GM12878 (cell line): ENCODE data around the gene JAKMIP1. TPM values are rescaled to one million over a fixed set of nuclear protein-coding genes. Genes with fewer than 3 reads are reported as not detected.

Experiments used
- ATAC-seq: fragments of 200-7000 bp; cut with Tn5 transposase; 3 replicates; pipeline ENCODE4 v1.9.1; 2020; ENCODE audit warnings: mild to moderate bottlenecking, moderate library complexity
- BruUV-seq: library from RNA; stranded (reverse); fragments of 400-500 nt; replicated peaks from 2 replicates; lab custom pipeline; 2021; lab: Mats Ljungman, UMichigan
- CTCF ChIA-PET: fragments of 300-600 bp; sonication (Branson Sonifier 250); formaldehyde crosslinking; extraction: SDS; loops from one replicate; lab custom pipeline; 2021; ENCODE audit warnings: inconsistent platforms; lab: Yijun Ruan, JAX
- POLR2A ChIA-PET: fragments of 350-600 bp; formaldehyde crosslinking; extraction: SDS; loops from one replicate; lab custom pipeline; 2021; ENCODE audit warnings: inconsistent platforms; lab: Charles Lee
- RAD21 ChIA-PET: fragments of 300-600 bp; sonication (Branson Sonifier 250); formaldehyde crosslinking; loops from one replicate; lab custom pipeline; 2023; ENCODE audit warnings: antibody characterized with exemption; ENCODE audit not compliant: unreplicated experiment; lab: Charles Lee
- SMC1A ChIA-PET: fragments of 300-600 bp; sonication (Branson Sonifier 250); formaldehyde crosslinking; loops from one replicate; lab custom pipeline; 2023; ENCODE audit not compliant: unreplicated experiment, uncharacterized antibody; lab: Charles Lee
- DNase-seq: peaks from one replicate; pipeline ENCODE4 v3.0.0-alpha.2; 2011; ENCODE audit warnings: low read depth, low spot score
- FAIRE-seq: peaks from 3 replicates; lab custom pipeline; 2011; peaks lifted over from hg19 to GRCh38; lab: Jason Lieb, UNC
- H2AFZ ChIP-seq: 2 replicates; pipeline ENCODE4 v1.6.0; 2011; ENCODE audit warnings: low read depth, low read length, control low read depth; ENCODE audit not compliant: control insufficient read depth
- H3K27ac ChIP-seq: 2 replicates; pipeline ENCODE4 v1.5.1; 2011; ENCODE audit warnings: control low read depth; ENCODE audit not compliant: control insufficient read depth, insufficient read depth
- H3K27me3 ChIP-seq, 2 experiments: replicated peaks in 1 of 2; 2 replicates each; pipeline versions ENCODE4 v1.6.0 to v1.6.1; 2011; ENCODE audit warnings: low read length in 1 of 2; ENCODE audit not compliant: control insufficient read depth in 2 of 2, insufficient read depth in 2 of 2
- H3K36me3 ChIP-seq, 2 experiments: 2 replicates each; pipeline ENCODE4 v1.5.1; 2011; ENCODE audit warnings: low read length in 1 of 2; ENCODE audit not compliant: control insufficient read depth in 2 of 2, insufficient read depth in 2 of 2
- H3K4me1 ChIP-seq: 2 replicates; pipeline ENCODE4 v1.6.1; 2011; ENCODE audit warnings: mild to moderate bottlenecking, low read length, moderate library complexity, mixed read lengths; ENCODE audit not compliant: control insufficient read depth, insufficient read depth
- H3K4me2 ChIP-seq: 2 replicates; pipeline ENCODE4 v1.6.0; 2011; ENCODE audit warnings: control low read depth; ENCODE audit not compliant: control insufficient read depth, insufficient read depth
- H3K4me3 ChIP-seq: fragments of 200-600 bp; sonication (generic); 2 replicates; pipeline ENCODE4 v1.5.1; 2016
- H3K79me2 ChIP-seq: 2 replicates; pipeline ENCODE4 v1.6.0; 2011; ENCODE audit warnings: low read length; ENCODE audit not compliant: control insufficient read depth, insufficient read depth
- H3K9ac ChIP-seq: 2 replicates; pipeline ENCODE4 v1.8.0; 2011; ENCODE audit warnings: low read length, control low read depth, mixed read lengths; ENCODE audit not compliant: control insufficient read depth, insufficient read depth
- H3K9me3 ChIP-seq: replicated peaks from 3 replicates; pipeline ENCODE4 v1.5.1; 2011; ENCODE audit warnings: mild to moderate bottlenecking, low read length; ENCODE audit not compliant: control insufficient read depth, insufficient read depth
- H4K20me1 ChIP-seq: 2 replicates; pipeline ENCODE4 v1.6.0; 2011; ENCODE audit not compliant: control insufficient read depth, insufficient read depth
- ATF3 ChIP-seq: IDR thresholded peaks from 2 replicates; pipeline ENCODE4 v1.6.1; 2011; ENCODE audit warnings: low read depth, mild to moderate bottlenecking, low read length, moderate library complexity, borderline replicate concordance; ENCODE audit errors: extremely low read depth
- BHLHE40 ChIP-seq, 2 experiments: fragments of 450-650 bp in 1 of 2; IDR thresholded peaks; 2 replicates each; pipeline ENCODE4 v1.6.1; 2011 to 2017; ENCODE audit warnings: low read depth in 2 of 2, borderline replicate concordance in 1 of 2, improper control_type of control experiment in 1 of 2, low read length in 1 of 2, mild to moderate bottlenecking in 1 of 2
- CBX5 ChIP-seq: sonication (generic); IDR thresholded peaks from 2 replicates; pipeline ENCODE4 v1.6.1; 2016; ENCODE audit warnings: low read depth, moderate library complexity, mild to moderate bottlenecking, inconsistent platforms
- E2F8 ChIP-seq: fragments of 450-650 bp; IDR thresholded peaks from 2 replicates; pipeline ENCODE4 v1.6.1; 2018; ENCODE audit warnings: mild to moderate bottlenecking, low read depth, moderate library complexity; ENCODE audit not compliant: partially characterized antibody
- EED ChIP-seq: sonication (generic); IDR thresholded peaks from 2 replicates; pipeline ENCODE4 v1.6.1; 2016; ENCODE audit warnings: antibody characterized with exemption, low read depth
- FOS ChIP-seq: IDR thresholded peaks from 3 replicates; pipeline ENCODE4 v1.6.1; 2011; ENCODE audit warnings: borderline replicate concordance; ENCODE audit not compliant: insufficient read length; ENCODE audit errors: extremely low read depth
- NR2C2 ChIP-seq: IDR thresholded peaks from 2 replicates; pipeline ENCODE4 v1.6.1; 2011; ENCODE audit warnings: borderline replicate concordance, low read depth; ENCODE audit not compliant: control insufficient read depth, insufficient read length
- NRF1 ChIP-seq: conservative IDR thresholded peaks from 2 replicates; pipeline ENCODE4 v1.6.1; 2011; ENCODE audit warnings: mild to moderate bottlenecking, low read depth, low read length, improper control_type of control experiment
- RAD21 ChIP-seq: IDR thresholded peaks from 2 replicates; pipeline ENCODE4 v1.6.1; 2011; ENCODE audit warnings: mild to moderate bottlenecking, low read depth, low read length, moderate library complexity; ENCODE audit not compliant: insufficient read depth
- RFX5 ChIP-seq: IDR thresholded peaks from 2 replicates; pipeline ENCODE4 v1.6.1; 2011; ENCODE audit warnings: low read depth, low read length, improper control_type of control experiment
- RUNX3 ChIP-seq: IDR thresholded peaks from 2 replicates; pipeline ENCODE4 v1.6.1; 2012; ENCODE audit warnings: low read length, inconsistent platforms
- SP1 ChIP-seq: IDR thresholded peaks from one replicate; pipeline ENCODE4 v1.6.1; 2011; ENCODE audit warnings: low read depth, low read length
- WGBS: methylation state at CpG from one replicate; pipeline ENCODE4 v1.1.6; 2016; ENCODE audit warnings: low lambda C conversion rate; ENCODE audit not compliant: insufficient replicate concordance, insufficient coverage; ENCODE audit errors: missing lambda C conversion rate; 5-methylcytosine and 5-hydroxymethylcytosine counted together
- in situ Hi-C: fragments of 300-500 bp; cut with MboI; formaldehyde crosslinking; loops from 9 replicates; pipeline ENCODE4 v1.14.3; 2018; ENCODE audit warnings: mixed read lengths
- intact Hi-C: fragments of 100-400 bp; cut with micrococcal nuclease; formaldehyde crosslinking; loops from one replicate; pipeline ENCODE4 v1.14.2; 2022; ENCODE audit not compliant: unreplicated experiment
- polyA plus RNA-seq, 11 experiments: library from polyadenylated mRNA; depleted of rRNA in 4 of 11; unstranded in 6 of 11; stranded (reverse) in 5 of 11; fragments of >200 nt; fragmentation: Nextera tagmentation in 4 of 11; fragmentation: Illumina TruSeq in 1 of 11; extraction: Ambion mirVana in 4 of 11; extraction: Trizol in 1 of 11; gene quantifications; 1 replicate in 1 of 11; 2 replicates in 10 of 11; pipeline versions ENCODE4 v1.2.1 to v1.2.3, GENCODE V29; 2011 to 2016; ENCODE audit warnings: inconsistent platforms in 2 of 11, missing spikeins in 2 of 11, low read depth in 1 of 11
- total RNA-seq, 4 experiments: library from RNA; depleted of rRNA in 3 of 4; stranded (reverse); fragments of >200 nt in 3 of 4; fragmentation: Illumina TruSeq in 1 of 4; extraction: Trizol in 1 of 4; gene quantifications; 2 replicates each; pipeline versions ENCODE4 v1.2.1 to v1.2.3, GENCODE V29; 2013 to 2021

JAKMIP1 gene
- total and polyA plus RNA-seq, 10 of the 15 experiments (the other 5 are each of a cell fraction or from before 2014, with no cell fraction given) = 0.52 to 16.7 (median 12.3) TPM

DNA sequence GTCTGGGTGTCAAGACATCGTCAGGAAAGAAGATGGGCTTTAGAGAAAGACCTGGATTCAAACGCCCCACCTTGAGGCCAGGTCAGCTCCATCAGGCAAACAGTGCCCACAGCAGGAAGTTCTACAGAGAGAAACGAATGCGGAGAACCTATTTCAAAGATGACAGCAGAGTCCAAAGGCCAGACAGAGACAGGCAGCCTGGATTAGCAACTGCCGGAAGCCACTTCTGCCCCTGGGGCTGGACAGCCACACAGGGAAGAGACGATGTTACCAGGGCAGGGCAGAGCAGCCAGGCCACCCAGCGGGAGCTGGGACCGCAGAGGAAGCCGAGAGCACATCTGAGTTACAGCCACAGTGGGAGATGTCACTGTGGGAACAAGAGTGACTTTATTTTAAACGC lies 183.3 kb downstream of the JAKMIP1 start:
- no peaks in the 10 kb centered on the region for H3K36me3 ChIP-seq
- in situ Hi-C loops = no loop called here
- WGBS = 45% methylated on average over 10 of the region's 10 CpGs
- DNase-seq (no peak), ATAC-seq (no peak), FAIRE-seq (no peak)
- no TSS peak for BruUV-seq
- SMC1A ChIA-PET = no interaction called here
- no peak overlapping the region for H2AFZ ChIP-seq
- POLR2A ChIA-PET = no interaction called here
- no peaks in the 10 kb centered on the region for H3K4me1 ChIP-seq
- H3K27ac ChIP-seq = no peak overlapping the region
- no peak overlapping the region for H3K4me3 ChIP-seq
- no peaks in the 10 kb centered on the region for H3K79me2 ChIP-seq
- H3K9ac ChIP-seq = no peak overlapping the region
- CTCF ChIA-PET = no interaction called here
- RAD21 ChIA-PET = no interaction called here
- no peaks in the 10 kb centered on the region; a peak in 1 of 4 replicates for H3K27me3 ChIP-seq
- H3K9me3 ChIP-seq = no peaks in the 10 kb centered on the region
- no peaks in the 10 kb centered on the region for H4K20me1 ChIP-seq
- H3K4me2 ChIP-seq = no peak overlapping the region
- intact Hi-C loops = no loop called here
- TF ChIP-seq EED (no peak), NRF1 (no peak), BHLHE40 (IDR thresholded peaks at IDR 0.05; ENCODE audit: borderline replicate concordance in 1 of 2, low read depth in 2 of 2, low read length in 1 of 2) (no peak), E2F8 (no peak), CBX5 (no peak), SP1 (no peak), NR2C2 (no peak), RFX5 (no peak), RAD21 (no peak), ATF3 (no peak), RUNX3 (no peak), FOS (no peak)
